ENCODE measurements around the gene S1PR3. TPM values are rescaled to one million over a fixed set of nuclear protein-coding genes. Genes with fewer than 3 reads are reported as not detected.

The S1PR3 gene
- total RNA-seq (2022; extraction: Qiagen RNA extraction; ENCODE audit: low read depth): 29.1 to 42.3 TPM (median 38.0 TPM) in 5 replicates

DNA sequence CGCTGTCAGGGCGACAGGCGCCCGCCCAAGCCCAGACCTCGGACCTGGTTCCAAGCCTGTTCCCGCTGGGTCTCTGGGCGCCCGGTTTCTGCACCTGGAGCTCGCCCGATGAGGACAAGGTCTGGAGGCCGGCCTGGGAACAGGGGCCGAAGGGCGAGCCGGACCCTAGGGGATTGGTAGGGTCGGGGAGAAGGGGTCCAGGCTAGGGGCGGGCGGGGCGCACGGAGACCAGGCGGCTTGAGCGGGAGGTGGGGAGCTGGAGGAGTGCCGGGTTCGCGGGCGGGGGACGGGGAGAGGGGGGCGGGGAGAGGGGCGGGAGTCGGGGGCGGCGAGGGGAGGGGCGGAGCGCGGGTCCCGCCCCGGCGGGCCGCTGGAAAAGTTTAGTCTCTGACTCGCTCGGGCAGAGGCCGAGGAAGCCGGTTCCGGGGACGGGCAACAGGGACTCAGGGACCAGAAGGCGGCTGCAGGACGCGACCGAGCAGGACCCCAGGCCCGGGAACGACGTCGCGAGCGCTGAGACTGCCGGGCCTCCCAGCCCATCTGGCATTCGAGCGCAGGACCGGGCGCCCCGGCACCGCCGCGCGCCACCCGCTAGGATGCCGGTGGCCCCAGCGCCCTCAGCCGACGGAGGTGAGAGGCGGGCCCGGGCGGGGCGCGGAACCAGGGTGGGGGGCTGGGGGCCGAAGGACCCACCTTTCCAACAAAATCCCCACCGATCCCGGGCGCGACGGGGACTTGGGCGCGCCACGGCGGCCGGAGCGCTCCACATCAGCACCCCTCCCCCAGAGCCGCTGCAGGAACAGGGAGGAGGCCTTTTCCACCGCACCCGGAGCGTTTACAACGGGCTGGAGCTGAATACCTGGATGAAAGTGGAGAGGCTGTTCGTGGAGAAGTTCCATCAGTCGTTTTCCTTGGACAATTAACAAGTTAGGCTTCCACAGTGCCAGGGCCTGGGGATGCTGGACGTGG is at the start of gene S1PR3:
TSS of gene S1PR3 (plus strand) at position 403 of the 969 bp plus-strand sequence. CDS start 9,733 bp downstream, outside the sequence.

Other genes starting within 250 kb of the S1PR3 start
- gene SHC3, start 187.3 kb downstream of the S1PR3 start, total RNA-seq (2022; extraction: Qiagen RNA extraction; ENCODE audit: low read depth): 0.39 to 0.57 TPM (median 0.46 TPM) in 5 replicates